ENCODE measurements around the gene ABI2.

ABI2 gene

DNA sequence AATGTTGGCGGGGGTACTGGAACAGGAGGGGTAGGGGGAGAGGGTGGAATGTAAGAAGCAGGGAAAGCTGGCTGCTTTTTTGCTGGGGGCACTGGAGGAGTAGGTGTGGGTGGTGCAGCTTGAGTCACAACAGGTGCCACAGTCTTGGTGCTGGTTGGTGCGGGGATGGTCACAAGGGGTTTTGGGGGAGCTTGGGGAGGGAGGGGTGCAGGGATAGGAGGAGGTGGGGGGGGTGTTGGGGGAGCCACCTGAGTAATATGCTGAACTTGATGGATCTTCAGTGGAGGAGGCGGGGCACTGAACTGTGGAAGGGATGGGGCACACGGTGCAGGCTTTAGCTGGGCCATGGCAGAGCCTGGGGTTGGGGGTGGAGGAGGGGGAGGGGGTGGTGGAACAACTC lies 112.5 kb downstream of the ABI2 start:
- ChIA-PET POLR2A (no interaction called here), CTCF (no interaction called here)
- TF ChIP-seq ARNT (IDR thresholded peaks at IDR 0.05) (no peak), BHLHE40 (IDR thresholded peaks at IDR 0.05; ENCODE audit: borderline replicate concordance) (no peak)
- TF ChIP-seq, protein P1, sequence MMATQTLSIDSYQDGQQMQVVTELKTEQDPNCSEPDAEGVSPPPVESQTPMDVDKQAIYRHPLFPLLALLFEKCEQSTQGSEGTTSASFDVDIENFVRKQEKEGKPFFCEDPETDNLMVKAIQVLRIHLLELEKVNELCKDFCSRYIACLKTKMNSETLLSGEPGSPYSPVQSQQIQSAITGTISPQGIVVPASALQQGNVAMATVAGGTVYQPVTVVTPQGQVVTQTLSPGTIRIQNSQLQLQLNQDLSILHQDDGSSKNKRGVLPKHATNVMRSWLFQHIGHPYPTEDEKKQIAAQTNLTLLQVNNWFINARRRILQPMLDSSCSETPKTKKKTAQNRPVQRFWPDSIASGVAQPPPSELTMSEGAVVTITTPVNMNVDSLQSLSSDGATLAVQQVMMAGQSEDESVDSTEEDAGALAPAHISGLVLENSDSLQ (IDR thresholded peaks at IDR 0.05): no peak
- no peak for DNase-seq (ENCODE audit: extremely low spot score)

DNA sequence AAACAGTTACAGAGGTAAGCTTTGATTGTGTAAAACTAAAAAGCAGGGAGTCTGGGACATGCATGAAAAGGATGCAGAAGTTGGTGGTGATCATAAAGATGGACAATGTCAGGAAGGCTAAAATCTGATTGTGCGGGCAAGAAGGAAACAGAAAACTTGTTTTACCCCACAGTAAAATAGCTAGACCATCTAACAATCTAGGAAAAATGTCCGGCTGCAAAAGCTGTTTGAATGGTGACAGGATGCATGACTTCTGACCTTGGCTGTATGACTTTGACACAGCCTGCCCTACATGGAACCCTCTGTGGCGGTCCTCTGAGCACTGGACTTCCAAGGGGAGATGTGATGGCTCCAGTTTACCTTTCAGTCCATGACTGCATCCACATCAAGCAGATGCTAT lies 113.3 kb downstream of the ABI2 start:
- no peak for TF ChIP-seq HDGF (IDR thresholded peaks at IDR 0.05; ENCODE audit: borderline replicate concordance)
- no peak for TF ChIP-seq FOXK2 (IDR thresholded peaks at IDR 0.05)
- TF ChIP-seq L3MBTL2 (conservative IDR thresholded peaks at IDR 0.05): no peak
- TF ChIP-seq CTBP1 (IDR thresholded peaks at IDR 0.05; ENCODE audit: borderline replicate concordance): no peak
- TF ChIP-seq, protein P1 (IDR thresholded peaks at IDR 0.05): no peak
- no peak for TF ChIP-seq BHLHE40 (IDR thresholded peaks at IDR 0.05; ENCODE audit: borderline replicate concordance)
- TF ChIP-seq SUZ12 (IDR thresholded peaks at IDR 0.05): no peak
- TF ChIP-seq SP1 (IDR thresholded peaks at IDR 0.05): no peak
- TF ChIP-seq LEF1 (IDR thresholded peaks at IDR 0.05; ENCODE audit: borderline replicate concordance): no peak
- TF ChIP-seq ZNF384 (IDR thresholded peaks at IDR 0.05): no peak
- TF ChIP-seq FOXA1 (IDR thresholded peaks at IDR 0.05): no peak
- no peak for TF ChIP-seq FOXM1 (IDR thresholded peaks at IDR 0.05; ENCODE audit: borderline replicate concordance)
- TF ChIP-seq ARNT (IDR thresholded peaks at IDR 0.05): no peak
- TF ChIP-seq ELF4 (IDR thresholded peaks at IDR 0.05): no peak
- TF ChIP-seq TARDBP (IDR thresholded peaks at IDR 0.05): no peak
- no peak for TF ChIP-seq NFRKB (IDR thresholded peaks at IDR 0.05)
- CTCF ChIA-PET: no interaction called here
- DNase-seq (ENCODE audit: extremely low spot score): no peak
- POLR2A ChIA-PET: no interaction called here

DNA sequence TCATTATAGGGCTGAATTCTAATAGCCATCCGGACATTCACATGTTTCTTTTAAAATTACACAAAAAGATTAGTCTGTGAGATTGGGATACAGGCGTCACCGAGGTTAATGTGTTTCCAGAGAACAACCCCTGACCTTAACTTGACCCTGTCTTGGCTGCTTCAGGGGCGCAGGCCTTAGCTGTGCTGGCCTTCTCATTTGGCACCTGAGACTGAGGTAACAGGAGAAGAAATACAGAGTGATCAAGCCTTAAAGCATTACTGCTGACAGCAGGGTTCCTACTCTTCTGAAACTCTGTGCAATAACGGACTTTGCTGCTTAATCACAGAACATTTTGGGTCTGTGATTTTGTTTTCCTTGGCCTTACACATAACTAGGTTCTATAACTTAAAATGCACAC lies 114.3 kb downstream of the ABI2 start:
- TF ChIP-seq ELF4 (IDR thresholded peaks at IDR 0.05) (no peak), LEF1 (IDR thresholded peaks at IDR 0.05; ENCODE audit: borderline replicate concordance) (no peak), FOXA1 (IDR thresholded peaks at IDR 0.05) (no peak), TARDBP (IDR thresholded peaks at IDR 0.05) (no peak), SP1 (IDR thresholded peaks at IDR 0.05) (no peak), SUZ12 (IDR thresholded peaks at IDR 0.05) (no peak), CTBP1 (IDR thresholded peaks at IDR 0.05; ENCODE audit: borderline replicate concordance) (no peak), L3MBTL2 (conservative IDR thresholded peaks at IDR 0.05) (no peak), ARNT (IDR thresholded peaks at IDR 0.05) (no peak), FOXM1 (IDR thresholded peaks at IDR 0.05; ENCODE audit: borderline replicate concordance) (no peak), HDGF (IDR thresholded peaks at IDR 0.05; ENCODE audit: borderline replicate concordance) (no peak), BHLHE40 (IDR thresholded peaks at IDR 0.05; ENCODE audit: borderline replicate concordance) (no peak), FOXK2 (IDR thresholded peaks at IDR 0.05) (no peak), ZNF384 (IDR thresholded peaks at IDR 0.05) (no peak), NFRKB (IDR thresholded peaks at IDR 0.05) (no peak)
- TF ChIP-seq, protein P1 (IDR thresholded peaks at IDR 0.05): no peak
- DNase-seq (ENCODE audit: extremely low spot score): no peak
- ChIA-PET CTCF (no interaction called here), POLR2A (no interaction called here)

DNA sequence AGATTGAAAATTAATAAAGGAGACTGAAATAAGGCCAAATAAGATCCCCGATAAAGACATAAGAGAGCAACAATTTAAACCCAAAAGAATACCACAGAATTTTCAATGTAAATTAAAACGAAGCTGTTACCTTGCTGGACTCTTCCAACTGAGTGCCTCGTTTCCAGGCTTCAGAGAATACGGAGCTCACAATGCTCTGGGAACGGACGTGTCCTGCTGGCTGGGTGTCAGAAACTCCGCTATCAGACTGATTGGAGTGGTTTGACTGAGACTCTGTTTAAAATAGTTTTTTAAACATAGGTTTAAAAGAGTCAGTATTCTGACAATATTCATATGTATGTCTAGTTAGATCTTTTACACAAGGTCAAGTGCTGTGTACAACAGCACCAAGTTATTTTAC lies 116.5 kb downstream of the ABI2 start:
- POLR2A ChIA-PET: no interaction called here
- TF ChIP-seq SUZ12 (IDR thresholded peaks at IDR 0.05): no peak
- no peak for TF ChIP-seq HDGF (IDR thresholded peaks at IDR 0.05; ENCODE audit: borderline replicate concordance)
- no peak for TF ChIP-seq L3MBTL2 (conservative IDR thresholded peaks at IDR 0.05)
- TF ChIP-seq, protein P1 (IDR thresholded peaks at IDR 0.05): no peak
- no peak for TF ChIP-seq ZNF384 (IDR thresholded peaks at IDR 0.05)
- no peak for TF ChIP-seq ARNT (IDR thresholded peaks at IDR 0.05)
- TF ChIP-seq SP1 (IDR thresholded peaks at IDR 0.05): no peak
- TF ChIP-seq NFRKB (IDR thresholded peaks at IDR 0.05): no peak
- TF ChIP-seq FOXK2 (IDR thresholded peaks at IDR 0.05): no peak
- no peak for TF ChIP-seq BHLHE40 (IDR thresholded peaks at IDR 0.05; ENCODE audit: borderline replicate concordance)
- no peak for TF ChIP-seq FOXM1 (IDR thresholded peaks at IDR 0.05; ENCODE audit: borderline replicate concordance)
- TF ChIP-seq LEF1 (IDR thresholded peaks at IDR 0.05; ENCODE audit: borderline replicate concordance): no peak
- TF ChIP-seq FOXA1 (IDR thresholded peaks at IDR 0.05): no peak
- no peak for DNase-seq (ENCODE audit: extremely low spot score)
- CTCF ChIA-PET: no interaction called here

DNA sequence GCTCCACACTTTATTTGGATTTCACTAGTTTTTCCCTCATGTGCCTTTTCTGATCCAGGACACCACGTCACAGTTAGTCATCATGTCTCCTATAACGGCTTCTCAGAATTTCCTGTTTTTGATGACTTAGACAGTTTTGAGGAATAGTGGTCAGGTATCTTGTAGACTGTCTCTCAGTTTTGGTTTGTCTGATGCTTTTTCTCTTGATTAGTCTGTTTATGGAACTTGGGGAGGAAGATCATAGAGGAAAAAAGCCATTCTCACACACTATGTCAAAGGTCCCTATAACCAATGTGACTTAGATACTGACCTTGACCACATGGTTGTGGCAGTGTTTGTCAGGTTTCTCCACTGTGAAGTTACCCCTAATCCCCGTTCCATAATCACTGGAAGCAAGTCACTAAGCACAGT lies 117.9 kb downstream of the ABI2 start:
- DNase-seq (ENCODE audit: extremely low spot score): no peak
- POLR2A ChIA-PET: no interaction called here
- no peak for TF ChIP-seq TARDBP (IDR thresholded peaks at IDR 0.05)
- TF ChIP-seq ARNT (IDR thresholded peaks at IDR 0.05): no peak
- no peak for TF ChIP-seq FOXK2 (IDR thresholded peaks at IDR 0.05)
- no peak for TF ChIP-seq CTBP1 (IDR thresholded peaks at IDR 0.05; ENCODE audit: borderline replicate concordance)
- no peak for TF ChIP-seq L3MBTL2 (conservative IDR thresholded peaks at IDR 0.05)
- no peak for TF ChIP-seq FOXA1 (IDR thresholded peaks at IDR 0.05)
- no peak for TF ChIP-seq HDGF (IDR thresholded peaks at IDR 0.05; ENCODE audit: borderline replicate concordance)
- TF ChIP-seq SUZ12 (IDR thresholded peaks at IDR 0.05): no peak
- no peak for TF ChIP-seq BHLHE40 (IDR thresholded peaks at IDR 0.05; ENCODE audit: borderline replicate concordance)
- TF ChIP-seq FOXM1 (IDR thresholded peaks at IDR 0.05; ENCODE audit: borderline replicate concordance): no peak
- TF ChIP-seq SP1 (IDR thresholded peaks at IDR 0.05): no peak
- TF ChIP-seq, protein P1 (IDR thresholded peaks at IDR 0.05): no peak
- TF ChIP-seq ELF4 (IDR thresholded peaks at IDR 0.05): no peak
- TF ChIP-seq NFRKB (IDR thresholded peaks at IDR 0.05): no peak
- no peak for TF ChIP-seq ZNF384 (IDR thresholded peaks at IDR 0.05)
- no peak for TF ChIP-seq LEF1 (IDR thresholded peaks at IDR 0.05; ENCODE audit: borderline replicate concordance)
- CTCF ChIA-PET: no interaction called here

All from HEK293T (cell line).